HT1080 (cell line): ENCODE data around the gene EHD3. TPM values are rescaled to one million over a fixed set of nuclear protein-coding genes. Genes with fewer than 3 reads are reported as not detected.

Experiments used
- DNase-seq: peaks from one replicate; pipeline ENCODE4 v3.0.0-alpha.2; 2015; ENCODE audit warnings: low read depth
- total RNA-seq: library from RNA; depleted of rRNA; stranded (reverse); fragments of >200 nt; shearing (Covaris generic); gene quantifications from 2 replicates; pipeline ENCODE4 v1.2.3, GENCODE V29; 2014

EHD3 gene
- total RNA-seq, 1 experiment from 2014 or later: 17.5 TPM

DNA sequence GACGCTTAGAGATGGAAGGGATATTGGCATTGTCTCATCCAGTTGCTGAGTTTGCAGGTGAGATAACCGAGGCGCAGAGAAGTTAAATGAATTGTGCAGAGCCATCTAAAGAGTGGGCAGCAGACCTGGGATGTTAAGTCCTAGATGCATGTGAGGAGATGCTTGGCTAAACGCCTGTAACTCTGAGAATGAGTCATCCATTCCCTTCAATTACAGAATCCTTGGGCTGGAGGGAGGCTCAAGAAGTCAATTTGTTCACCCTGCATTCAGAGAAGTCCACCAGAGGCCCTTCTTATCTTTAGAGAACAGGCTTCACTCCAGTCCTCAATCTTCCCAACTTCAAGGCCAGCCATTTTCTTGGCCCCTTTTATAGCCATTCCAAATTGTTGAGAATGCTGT is 1.6 kb downstream of the EHD3 start:
- DNase-seq: peak; percentile 79

DNA sequence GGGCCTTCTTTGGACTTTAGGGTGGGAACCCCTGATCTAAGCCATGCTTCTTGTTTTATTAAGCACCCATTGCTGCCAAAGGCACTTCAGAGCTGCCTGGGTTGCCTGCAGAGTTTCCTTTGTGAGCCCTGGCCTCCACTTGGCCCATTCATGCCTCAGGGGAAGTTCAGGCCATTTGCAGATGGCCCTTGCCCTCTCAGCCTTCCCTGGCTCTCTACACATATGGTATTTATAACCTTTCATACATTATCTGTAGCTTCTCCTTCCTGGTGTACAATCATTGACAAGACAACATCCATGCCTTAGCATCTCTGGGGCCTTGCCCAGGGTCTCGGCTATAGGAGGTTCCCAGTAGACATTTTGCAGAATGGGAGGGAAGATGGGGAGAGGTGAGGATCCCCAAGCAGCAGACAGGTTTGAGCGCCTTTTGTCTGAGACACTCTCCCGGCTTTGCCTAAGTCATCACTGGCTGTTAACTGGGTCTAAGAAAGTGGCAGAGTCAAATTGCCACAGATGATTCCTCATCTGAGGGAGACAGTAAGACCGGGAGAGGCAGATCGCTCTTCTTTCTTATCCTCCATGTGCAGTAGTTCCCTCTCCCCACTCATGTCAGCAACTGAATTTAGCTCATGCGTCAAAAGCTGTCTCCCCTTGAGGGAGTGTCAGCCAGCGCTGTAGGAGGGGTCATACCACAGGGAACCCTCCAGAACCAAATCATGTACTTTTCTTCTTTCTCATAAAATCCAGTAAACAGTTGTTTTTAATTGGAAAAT is 2.7 kb downstream of the EHD3 start:
- no peak for DNase-seq

DNA sequence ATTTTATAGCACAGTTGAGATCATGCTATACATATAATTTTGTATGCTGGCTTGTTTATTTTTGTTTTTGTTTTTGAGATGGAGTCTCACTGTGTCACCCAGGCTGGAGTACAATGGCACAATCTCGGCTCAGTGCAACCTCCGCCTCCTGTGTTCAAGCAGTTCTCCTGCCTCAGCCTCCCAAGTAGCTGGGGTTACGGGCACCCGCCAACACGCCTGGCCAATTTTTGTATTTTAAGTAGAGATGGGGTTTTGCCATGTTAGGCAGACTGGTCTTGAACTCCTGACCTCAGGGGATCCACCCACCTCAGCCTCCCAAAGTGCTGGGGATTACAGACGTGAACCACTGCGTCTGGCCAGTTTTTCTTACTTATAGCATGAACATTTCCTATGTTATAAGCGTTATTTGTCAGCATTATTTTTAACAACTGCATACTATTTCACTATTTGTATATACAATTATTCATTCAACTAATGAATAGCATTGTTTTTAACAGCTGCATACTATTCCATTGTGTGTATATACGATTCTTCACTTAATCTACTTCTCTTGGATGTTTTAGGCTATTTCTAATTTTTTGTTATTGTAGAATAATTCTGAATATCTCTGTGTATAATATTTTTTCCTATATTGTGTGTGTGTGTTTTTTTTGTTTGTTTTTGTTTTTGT is 3.5 kb downstream of the EHD3 start:
- DNase-seq: no peak

DNA sequence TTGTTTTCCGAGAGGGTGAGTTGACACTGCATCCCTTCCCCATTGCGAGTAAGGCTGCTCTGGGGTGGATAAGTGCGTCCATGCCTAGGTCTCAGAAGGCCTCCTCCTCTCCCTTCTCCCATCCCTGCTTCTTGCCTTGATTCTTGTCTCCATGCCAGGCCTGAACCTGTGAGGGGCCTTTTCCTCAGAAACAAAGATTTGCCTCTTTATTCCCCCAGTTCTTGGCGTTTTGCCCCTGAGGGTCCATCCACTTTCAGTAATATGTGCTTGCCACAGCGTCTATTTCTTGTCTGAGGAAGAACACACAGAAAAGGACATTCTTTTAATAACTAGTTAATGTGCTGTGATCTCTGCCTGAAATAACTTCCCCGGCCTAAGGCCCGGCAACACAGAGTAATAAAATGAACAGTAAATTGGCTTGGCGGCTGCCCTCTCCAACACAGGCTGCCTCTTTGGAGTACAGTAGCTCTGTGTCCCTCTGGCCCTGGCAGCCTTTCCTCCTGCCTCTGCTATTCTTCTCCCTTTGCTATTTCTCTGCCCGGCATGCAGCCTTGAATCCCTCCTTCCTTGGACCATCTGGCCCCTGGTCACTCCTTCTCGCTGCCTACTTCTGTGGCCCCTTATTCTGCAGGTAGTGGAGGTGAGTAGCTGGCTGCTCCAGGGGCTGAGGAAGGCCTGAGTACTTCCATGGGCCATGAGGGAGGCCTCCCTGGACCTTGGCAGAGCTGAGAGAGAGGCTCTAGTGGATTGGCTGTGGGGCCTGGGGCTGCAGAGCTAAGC is 4.4 kb downstream of the EHD3 start:
- DNase-seq: no peak

DNA sequence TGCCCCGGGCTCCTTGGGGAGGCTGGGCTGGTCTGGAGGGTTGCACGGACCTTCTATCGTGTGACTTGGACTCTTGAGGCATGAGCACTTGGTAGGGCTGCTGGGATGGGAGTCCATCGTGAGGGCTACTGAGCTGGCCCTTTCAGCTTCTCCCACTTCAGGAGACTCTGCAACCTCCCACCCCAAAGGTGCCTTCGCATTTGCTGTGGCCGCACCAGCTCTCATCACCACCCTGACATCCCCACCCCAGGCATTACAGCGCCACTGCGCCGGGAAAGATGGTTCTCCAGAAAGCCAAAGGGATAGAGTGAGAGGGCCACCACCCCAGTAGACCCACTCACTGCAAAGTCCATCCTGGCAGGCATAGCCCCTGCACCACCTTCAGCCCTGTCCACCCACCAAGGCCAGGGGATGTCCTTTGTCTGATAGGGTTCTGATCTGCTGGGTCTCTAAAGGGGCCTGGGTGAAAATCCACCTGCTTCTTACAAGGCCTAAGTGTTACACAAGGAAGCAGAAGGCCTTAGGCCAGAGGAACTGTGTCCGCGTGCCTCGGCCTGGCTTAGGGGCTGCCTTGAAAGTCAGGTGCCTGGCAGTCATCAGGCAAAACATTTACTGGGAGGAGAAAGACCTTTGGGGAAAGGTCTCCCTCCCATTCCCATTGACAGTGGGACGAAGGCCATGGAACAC is 5.1 kb downstream of the EHD3 start:
- no peak for DNase-seq

DNA sequence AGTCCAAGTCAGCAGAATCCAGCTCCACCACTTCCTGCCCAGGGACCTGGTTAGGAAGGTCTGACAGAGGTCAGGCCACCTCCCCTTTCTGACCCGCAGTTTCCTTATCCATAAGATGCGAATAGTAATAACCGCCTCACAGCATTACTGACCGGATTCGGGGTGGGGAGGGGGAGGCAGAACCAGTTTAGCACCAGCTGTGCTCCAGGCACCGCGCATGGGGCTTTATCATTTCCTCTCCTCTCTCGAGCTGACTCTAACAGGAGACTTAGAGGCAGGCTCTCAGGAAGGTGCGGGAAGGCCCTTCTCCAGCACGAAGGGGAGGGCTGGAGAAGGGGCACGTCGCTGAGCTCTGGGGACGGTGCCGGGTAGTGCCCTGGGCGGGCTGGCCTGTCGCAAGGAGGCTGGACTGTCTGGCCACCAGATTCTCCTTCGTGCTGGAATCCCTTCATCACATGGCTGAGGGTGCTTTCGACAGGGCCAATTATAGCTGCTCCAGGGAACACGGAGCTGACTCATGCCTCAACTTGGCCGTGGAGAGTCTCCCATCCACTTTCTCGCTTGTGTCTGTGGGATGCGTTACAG is 5.7 kb downstream of the EHD3 start:
- no peak for DNase-seq

DNA sequence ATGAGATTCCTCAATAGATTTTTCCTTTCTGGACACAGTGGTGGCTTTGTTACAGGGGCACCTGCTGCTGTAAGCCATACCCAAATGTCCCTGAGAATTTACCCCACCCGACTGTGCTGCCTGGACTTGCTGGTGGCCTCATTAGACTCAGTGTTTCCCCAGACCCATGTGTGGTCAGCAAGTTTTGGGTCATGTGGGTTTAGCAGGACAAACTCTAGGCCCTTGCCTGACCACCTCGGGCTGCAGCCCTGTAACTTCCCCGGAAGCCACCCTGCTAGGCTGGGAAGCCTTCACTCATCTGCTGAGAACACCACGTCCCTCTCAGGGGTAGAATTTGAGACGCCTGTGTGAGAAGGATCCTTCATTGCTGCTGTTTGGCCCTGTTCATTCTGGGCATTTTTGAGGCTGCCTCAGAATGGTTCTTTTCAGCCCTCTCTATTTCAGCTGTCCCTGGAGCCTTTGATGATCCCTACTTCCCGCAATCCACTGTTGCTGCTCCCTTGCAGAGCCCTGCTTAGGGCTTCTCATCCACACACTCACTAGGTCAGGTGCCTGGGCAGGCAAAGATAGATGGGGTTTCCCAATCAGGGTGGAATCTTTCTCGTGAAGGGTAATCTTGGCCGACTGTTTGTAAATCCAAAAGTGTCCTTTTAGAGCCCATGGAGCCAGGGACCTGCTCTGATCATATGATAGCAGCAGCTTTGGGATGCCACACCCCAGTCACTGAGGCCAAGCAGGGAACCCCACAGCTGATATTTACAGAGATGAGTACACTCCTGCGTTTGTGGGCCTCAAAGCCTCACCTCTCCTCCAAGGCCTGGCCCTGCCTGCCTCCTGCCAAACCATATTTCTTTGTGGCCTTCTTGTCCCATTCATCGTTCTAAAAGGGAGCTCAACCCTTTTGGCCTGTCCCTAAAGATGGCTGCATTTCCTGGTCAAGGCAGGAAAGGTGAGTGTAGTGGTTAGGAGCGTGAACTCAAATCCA is 6.7 kb downstream of the EHD3 start:
- DNase-seq: no peak

DNA sequence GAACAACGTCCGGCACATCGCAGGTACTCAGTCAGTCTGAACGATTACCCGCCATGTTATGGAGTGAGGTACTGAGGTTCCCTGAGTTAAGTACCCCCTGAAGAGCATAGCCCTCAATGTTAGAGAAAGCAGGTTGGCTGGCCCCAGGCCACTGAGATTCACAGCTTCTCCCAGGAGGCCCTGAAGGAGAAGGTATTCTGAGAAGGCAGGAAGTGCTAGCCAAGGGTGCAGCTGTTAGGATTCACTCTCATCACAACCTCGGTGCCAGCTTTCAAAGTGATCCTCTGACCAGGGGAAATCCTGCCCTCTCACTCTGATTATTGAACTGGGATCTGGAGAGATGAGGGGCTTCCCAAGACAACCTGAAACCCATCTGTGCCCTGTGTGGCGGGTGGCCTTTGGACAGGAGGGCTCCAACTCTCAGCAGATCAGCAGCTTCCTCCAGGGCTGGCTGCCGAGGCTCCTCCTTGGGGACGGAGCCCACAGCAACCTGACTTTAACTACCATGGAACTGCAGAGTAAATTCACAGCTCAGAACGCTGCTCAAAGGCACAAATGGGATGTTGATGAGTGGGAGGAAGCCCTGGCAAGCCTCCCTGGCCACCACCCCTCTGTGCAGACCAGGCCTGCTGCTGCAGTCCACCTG is 7.8 kb downstream of the EHD3 start:
- DNase-seq: no peak

DNA sequence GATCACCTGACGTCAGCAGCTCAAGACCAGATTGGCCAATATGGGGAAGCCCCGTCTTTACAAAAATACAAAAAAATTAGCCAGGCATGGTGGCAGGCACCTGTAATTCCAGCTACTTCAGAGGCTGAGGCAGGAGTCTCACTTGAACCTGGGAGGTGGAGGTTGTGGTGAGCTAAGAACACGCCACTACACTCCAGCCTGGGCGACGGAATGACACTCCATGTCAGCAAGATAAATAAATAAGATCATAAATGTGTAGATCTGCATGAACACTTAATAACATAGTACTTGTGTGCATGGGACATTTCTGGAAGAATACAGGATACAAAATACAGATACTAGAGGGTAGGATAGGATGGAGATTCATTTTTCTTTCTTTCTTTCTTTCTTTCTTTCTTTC is 9.1 kb downstream of the EHD3 start:
- DNase-seq: no peak

DNA sequence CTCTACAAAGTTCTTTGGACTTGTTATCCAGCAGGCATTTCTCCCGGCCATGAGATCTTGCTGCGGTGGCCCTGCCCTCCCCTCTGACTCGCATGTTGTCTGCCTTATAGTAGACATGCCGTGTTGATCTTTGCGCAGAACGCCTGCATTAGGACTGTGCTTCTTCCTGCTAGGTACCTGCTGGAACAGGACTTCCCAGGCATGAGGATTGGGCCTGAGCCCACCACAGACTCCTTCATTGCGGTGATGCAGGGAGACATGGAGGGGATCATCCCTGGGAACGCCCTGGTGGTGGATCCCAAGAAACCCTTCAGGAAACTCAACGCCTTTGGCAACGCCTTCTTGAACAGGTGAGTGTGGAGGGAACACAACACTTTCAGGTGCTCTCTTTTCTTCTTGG is 10.1 kb downstream of the EHD3 start:
- no peak for DNase-seq

DNA sequence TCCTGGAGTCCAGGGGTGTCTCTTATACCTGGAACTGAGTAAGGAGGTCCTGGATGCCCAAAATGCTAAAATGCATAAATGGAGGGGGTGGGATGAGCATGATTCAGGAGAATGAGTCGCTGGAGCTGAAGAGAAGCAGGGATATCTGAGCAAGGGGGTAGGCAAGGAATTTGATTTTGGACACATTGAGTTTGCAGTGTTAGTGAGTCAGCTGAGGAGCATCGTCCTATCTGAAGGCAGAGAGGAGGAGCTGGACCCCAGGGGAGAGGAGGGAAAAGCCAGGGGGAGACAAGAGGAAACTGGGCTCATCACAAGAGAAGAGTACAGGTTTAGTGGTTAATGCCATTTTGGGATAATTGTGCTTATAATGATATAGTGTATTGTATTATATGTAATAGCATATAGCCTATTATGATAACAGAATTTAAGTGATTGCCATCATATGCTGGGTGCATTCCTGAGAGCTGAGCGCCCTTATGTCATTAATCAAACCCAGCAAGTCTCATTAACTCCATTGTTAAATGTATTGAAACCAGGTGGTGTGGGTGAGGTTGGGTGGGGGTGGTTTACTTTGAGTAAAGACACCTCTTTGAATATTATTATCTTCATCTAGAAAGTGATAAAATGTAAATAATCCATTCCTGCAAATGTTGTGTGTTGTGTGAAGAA is 12.4 kb downstream of the EHD3 start:
- DNase-seq: no peak

DNA sequence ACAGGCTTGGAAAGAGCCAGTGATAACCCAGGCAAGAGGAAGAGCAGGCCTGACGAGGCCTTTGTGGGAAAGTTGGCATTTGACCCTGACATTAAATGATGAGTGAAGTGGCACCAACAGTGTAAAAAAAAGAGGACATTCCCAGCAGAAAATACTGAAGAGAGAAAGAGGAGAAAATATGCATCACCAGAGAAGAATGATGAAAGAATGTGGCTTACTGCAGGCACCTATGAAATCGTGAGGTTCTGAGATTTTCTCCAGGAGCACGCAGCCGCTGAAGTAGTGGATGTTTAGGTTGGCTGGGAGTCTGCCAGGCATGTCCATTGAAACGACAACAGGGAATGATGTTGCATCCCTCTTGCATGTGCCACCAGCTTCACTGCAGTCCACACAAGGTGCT is 13.8 kb downstream of the EHD3 start:
- DNase-seq: no peak

DNA sequence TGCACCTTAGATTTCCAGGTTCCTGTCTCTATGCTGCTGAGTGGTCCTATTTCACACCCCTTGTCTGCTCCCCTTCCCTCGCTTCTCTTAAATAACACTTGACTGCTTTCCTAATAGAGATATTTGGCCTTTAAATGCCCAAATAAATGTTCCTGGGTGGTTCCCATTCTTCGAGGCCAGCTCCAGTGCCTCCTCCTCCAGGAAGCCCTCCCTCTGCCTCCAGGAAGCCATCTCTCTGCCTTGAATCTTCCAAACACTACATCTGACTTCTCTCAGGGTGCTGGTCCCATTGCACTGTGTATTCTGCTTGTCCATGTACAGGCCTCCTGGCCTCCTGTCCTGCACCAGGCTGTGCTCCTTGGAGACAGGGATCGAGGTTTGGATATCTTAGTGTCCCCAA is 14.2 kb downstream of the EHD3 start:
- DNase-seq: no peak

DNA sequence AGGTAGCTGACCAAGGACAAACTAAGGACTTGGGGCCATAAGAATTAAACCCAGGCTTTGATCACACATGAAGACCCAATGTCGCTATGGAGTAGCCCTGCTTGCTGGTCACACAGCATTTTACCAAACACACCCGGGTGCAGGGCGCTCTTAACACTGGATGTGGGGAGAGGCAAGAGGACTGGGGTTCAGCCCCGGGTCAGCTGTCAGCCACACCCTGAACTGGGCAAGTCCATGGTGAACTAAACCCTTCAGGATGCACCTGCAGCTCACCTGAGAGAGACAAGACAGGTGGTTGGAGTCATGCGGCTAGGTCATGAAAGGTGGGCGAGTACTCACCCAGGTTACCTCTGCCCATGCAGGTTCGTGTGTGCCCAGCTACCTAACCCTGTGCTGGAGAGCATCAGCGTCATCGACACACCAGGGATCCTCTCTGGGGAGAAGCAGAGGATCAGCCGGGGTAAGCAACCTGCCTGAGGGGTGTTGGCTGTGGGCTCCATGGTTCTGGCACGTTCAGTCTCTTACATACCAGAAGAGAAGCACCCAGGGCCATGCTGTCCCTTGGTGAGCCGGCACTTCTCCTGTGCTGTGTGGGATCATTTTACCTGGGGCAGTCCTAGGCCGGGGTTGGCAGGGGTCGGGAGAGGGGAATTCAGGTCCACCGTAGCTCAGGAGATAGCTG is 15.2 kb downstream of the EHD3 start:
- no peak for DNase-seq

DNA sequence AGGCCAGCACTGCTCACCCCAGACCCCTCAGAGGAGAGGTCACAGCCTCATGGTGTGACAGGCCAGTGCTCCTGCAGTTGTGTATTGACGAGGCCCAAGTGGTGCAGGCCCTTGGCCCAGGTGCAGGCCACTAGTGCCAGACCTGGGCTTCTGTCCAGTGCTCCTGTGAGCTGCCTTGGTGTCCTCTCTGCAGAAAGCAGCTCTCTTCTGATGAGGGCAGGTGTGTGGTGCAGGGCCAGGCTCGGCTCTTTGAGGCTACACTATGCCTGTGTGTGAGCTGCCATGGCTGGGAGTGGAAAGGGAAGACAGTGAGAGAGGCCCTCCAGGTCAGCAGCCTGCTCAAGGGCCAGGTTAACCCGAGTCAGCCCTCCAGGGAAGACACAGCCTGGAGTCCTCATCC is 17.1 kb downstream of the EHD3 start:
- DNase-seq: no peak

DNA sequence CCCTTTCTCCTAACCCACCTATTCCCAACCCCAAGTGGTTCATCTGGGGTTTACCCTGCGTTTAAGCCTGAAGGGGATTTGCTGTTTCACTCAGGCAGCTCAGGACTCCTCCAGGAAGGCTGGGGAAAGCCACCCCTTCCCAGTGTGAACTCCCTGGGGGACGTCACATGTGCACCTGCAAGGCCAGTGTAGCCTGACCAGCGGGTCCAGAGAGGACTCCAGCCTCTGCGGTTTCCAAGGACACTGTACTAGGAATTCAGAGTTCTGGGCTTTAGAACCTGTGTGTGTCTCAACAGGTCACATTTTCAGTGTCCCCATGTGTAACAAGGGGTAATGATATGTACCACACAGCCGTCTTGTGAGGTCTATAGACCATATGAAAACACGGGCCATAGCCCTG is 17.9 kb downstream of the EHD3 start:
- DNase-seq: no peak

DNA sequence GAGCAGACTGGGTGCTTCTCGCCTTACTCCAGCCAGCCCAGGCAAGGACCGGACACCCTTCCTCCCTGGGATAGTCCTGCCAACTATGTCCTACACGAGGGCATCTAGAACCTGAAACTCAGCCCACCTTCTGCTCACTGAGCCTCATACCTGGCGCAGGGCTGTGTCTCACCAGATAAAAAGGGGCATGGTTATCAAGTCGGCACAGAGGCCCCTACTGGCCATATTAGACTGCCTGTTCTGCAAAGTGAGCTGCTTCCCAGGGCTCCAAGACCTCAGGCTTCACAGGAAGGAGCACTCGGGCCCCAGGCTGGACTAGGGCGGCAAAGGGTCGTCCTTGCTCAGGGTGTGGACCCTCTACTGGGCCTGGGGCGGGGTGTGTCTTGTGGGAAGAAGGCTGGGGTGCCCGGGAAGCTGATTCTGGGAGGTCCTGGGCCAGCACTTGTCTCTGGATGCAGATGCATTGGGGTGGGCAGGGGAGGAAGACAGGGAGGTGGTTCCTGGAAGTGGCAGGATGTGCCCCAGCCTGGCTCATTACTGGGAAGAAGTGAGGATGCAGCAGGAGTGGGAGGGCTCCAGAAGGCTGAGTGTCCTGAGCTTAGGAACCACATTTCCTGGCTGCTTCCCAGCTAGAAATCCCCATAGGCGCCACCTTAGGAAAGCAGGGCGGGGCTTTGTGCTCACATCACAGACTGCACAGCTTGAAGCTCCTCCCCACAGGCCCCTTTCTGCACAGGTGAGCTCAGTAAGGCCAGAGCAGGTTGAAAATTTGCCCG is 19.6 kb downstream of the EHD3 start:
- peak; percentile 20 for DNase-seq
